ENCODE results near the gene CYB561.
A peak's percentile ranks its signal among the peaks of the same experiment; 100 is the strongest.

CYB561 gene

DNA sequence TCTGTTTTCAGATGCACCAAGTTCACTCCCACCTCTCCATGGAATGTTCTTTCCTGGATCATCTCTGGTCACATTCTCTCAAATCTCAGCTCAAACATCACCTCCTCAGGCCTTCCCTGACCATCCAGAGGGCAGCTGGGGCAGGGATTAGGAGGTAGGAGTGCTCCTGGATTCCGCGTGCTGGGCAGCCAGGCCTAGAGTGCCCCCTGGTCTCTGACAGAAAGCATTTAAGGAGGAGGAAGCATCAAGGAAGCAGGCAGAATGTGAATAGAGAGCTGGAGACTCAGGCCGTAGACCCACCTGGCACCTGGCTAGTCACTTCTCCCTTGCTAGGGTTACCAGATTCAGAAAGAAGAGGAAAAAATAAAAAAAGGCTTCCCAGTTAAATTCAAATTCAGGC, 2.5 kb upstream of the CYB561 start:
- DNase-seq = no peak

- DNase-seq = no peak
These were observed 1.4 kb upstream of the CYB561 start for GRCh38 chr17:63447471-63448009.

DNA sequence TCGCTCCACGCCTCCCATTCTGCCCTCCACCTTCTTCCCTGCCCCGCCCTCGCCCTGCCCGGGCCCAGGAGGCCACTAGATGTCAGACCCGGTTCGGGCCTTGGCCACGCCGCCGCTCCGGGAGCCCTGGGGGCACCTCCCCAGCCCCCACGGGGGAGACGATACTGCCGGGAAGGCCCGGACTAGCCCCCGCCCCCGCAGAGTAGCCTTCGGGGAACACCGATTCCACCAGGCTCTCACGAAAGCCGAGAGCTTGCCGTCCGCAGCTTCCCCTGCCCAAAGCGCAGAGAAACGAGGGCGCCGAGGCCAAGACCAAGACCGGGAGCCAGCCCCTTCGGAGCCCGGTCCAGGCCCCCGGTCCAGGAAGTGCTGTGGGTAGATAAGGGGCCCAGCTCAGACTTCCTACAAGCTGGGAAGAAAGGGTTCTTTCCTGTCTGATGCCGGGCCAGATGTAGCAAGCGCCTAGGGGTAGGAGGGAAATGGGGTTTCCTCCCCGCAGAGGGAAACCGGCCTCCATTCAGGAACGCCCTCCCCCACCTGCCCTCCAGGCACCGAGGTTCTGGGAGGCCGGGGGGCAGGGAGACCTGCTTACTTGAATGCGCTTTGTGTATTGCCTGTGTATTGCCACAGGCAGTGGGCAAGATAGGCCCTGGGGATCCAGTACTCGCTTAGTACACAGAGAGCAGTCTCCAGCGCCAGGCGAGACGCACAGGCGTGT, 806 bp upstream of the CYB561 start:
- DNase-seq = peak; percentile 54 to 64

DNA sequence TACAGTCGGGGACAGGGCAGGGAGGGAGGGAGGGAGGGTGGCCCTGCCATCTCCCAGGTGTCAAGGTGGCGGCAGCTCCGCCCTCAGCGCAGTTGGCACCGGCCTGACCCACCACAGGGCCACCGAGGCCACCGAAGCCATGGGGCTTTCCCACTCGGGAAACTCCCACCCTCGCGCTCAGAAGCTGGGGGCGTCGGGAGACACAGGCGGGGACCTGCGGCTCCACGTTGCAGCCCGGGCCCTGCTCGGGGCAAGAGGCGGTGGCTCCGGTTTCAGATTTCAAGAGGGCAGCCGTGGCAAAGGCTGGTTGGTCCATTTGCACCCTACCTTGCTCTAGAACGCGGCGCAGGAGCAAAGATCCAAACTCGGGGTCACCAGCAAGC, 544 bp downstream of the CYB561 start:
- DNase-seq = peak in 1 of 2 experiments; percentile 59

GRCh38 chr17:63445065-63445464, 1.0 kb downstream of the CYB561 start:
- no peak for DNase-seq

- no peak for DNase-seq
These were observed 1.6 kb downstream of the CYB561 start for GRCh38 chr17:63444457-63444856.

DNA sequence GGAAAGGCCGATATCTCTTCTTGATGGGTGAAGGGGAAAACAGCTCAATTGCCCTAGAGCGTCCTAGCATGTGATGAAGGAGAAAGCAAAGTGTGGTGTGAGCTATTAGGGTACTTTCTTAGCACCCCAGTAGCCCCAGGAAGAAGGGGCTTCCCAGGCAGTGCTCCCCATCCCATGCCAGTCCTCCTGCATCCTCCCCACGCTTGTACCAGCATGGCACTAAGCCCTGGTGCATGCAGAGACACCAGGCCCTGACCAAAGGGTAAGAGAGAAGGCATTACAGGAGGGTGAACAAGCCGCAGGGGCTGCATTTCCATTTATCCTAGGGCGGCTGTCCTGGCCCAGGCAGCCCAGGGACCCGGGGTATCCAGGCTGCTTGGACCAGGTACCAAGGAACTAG, 3.1 kb downstream of the CYB561 start:
- DNase-seq = no peak

- no peak for DNase-seq
These were observed 3.5 kb downstream of the CYB561 start for GRCh38 chr17:63442549-63443035.

DNA sequence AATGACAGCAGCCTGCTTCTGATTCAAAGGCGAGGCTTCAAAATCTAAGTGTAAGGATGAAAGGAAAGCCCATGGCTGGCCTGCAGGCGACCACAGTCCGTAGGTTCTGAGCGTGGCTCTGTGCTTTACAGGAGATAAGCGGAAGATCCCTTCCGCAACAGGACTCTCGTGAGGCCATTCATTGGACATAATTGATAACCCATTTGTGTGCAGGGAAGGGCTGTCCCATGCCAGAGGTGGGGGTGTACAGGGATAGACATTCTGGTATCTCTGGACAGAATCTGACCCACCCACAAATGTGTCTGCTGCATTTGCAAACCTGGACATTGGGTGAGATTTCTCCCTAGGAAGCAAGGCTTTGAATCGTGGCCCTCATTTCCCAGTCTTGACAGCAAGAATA, 4.0 kb downstream of the CYB561 start:
- DNase-seq = no peak

- no peak for DNase-seq
These were observed 4.5 kb downstream of the CYB561 start for GRCh38 chr17:63441654-63442053.

- no peak for DNase-seq
These were observed 5.3 kb downstream of the CYB561 start for GRCh38 chr17:63440770-63441335.

DNA sequence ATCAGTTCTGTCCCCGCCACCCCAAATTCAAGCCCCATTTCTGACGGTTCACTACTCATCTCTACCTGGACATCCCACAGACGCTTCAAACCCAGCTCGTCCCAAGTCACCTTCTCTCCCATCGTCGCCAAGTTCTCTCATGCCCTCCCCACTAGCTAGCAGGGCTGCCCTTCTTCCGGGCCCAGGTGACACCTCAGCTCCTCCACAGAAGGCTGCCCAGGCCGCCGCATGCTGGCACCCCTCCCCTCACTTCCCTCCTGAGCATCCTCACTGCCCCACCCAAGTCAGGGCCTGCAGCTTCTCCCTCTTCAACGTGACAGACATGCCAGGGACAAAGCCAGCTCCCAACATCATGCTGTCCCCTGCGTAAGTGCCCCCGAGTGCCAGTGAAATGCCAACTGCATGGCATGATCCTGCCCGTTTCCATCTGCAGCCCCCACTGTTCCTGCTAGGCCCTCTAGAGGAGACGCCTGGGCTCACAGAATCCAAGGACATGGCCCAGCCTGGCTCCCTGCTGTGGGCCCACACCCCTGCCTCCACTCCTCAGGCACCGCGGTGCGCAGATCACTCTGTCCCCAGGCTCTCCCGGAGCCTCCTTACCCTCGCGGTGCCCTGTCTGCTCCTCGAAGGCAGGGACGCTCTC, 5.9 kb downstream of the CYB561 start:
- no peak for DNase-seq

GRCh38 chr17:63439687-63440086, 6.4 kb downstream of the CYB561 start:
- DNase-seq = no peak

DNA sequence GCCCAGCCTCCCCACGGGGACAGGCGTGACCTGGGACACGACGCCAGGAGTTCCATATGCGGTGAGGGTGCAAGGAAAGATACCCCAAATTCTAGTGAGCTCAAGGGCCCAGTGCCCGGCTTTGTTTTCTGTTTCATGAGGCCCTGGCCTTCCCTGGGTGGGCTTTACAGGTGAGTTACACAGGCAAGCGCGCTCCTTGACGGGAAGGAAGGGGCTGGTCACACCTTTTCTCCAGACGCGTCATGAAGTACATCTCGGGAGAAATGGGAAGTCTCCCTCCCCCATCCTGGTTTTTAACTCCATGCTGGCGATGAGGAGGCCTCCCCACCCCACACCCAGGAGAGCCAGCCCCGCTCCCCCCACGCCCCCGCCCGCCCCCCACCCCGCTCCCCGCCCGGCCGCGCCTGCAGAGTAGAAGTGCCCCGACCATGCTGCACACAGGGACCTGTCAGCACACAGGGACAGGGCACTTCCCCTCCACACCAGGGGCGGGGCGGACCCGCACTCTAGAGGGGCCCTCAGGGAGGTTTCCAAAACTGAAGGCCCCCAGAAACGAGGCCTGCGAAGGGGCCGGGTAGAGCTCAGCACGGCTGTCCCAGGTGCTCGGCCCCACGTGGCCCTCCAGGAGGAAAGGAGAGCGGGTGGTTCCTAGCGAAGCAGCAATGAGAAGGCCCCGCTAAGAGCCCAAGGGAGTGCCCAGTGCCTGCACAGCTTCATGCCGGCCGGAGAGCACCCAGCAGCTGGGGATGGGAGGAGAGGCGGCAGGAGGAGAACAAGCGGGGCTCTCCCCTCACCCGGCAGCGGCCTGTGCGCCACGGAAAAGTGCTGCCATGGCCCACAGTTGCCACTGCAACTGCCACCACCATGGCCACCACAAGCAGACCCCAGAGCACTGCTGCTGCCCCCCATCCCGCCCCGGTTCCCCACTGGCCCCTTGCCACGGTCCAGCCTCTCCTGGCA, 7.7 kb downstream of the CYB561 start:
- no peak for DNase-seq

GRCh38 chr17:63437287-63438091, 8.6 kb downstream of the CYB561 start:
- no peak for DNase-seq

- DNase-seq = no peak
These were observed 9.5 kb downstream of the CYB561 start for GRCh38 chr17:63436523-63437110.

GRCh38 chr17:63435681-63436522, 10.2 kb downstream of the CYB561 start:
- no peak for DNase-seq

DNA sequence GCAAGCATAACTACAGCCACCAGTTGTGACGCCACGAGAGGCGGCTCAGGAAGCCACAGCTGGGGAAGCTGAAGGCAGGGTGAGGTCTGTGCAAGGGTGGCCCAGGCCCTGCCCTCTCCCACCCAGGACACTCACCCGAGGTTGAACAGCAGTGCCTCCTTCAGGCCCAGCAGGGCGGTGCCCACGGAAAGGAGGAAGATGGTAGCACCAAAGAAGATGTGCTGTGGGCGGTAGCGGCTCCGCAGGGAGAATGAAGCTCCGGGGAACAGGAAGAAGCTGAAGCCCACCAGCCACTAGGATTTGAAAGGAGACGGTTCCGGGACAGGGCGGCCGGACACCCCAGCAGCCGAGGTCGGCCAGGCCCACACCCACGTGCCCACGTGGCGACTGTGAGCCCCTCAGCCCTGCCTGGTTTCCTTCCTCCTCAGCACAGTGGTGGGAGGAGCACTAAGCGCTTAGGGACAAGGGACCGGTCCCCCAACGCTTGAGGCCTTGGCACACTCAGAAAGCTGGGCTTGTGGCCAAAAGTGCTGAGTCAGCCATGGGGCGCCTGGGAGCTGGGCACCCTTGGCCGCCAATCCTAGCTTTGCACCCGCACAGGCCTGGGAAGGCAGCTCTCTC, 11.0 kb downstream of the CYB561 start:
- DNase-seq = no peak

DNA sequence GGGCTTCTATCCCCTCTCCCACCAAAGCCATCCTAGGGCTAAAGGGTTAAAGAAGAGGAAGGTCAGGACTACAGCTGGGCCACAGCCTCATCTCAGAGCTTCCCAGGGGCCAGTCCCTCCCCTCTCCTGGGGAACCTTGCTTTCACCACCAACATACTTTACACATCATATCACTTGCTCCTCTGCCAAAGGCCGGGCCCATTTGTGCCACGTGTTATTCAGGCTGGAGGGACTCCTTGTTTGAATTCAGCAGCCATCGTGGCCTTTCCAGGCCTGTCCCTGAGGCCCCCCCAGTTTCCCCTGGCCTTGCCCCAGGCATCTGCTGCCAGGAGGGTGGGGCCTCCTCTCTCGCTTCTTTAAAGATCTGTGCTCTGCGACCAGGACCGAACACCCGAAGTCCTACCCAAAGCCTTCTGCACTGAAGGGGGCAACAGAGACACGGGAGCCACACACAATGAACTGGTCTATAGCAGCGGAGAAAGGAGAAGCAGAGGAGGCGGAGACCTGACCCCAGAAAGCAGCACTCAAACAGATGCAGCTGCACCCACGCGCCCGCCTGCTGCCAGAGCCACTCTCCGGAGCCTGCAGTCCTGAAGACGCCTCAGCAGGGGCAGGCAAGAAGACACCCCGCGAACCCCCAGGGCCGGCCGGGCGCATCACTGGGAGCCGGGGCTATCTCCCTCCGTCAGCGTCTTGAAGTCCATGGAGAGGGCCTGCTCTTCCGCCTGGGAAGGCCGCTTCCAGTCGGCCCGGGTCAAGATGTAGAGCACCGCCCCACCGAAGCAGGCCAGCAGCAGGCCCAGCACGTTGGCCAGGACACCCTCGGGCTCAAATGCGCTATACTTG, 12.1 kb downstream of the CYB561 start:
- no peak for DNase-seq
